HEK293T (cell line): ENCODE results near the gene MAPK8IP3.

Source experiments
- CTCF ChIA-PET: fragments of 350-600 bp; formaldehyde crosslinking; extraction: SDS; loops from one replicate; lab custom pipeline; 2021; ENCODE audit warnings: antibody characterized with exemption, inconsistent platforms; lab: Yijun Ruan, JAX
- POLR2A ChIA-PET: fragments of 350-600 bp; formaldehyde crosslinking; extraction: SDS; loops from one replicate; lab custom pipeline; 2020; ENCODE audit warnings: antibody characterized with exemption, inconsistent platforms; lab: Yijun Ruan, JAX
- DNase-seq: peaks from one replicate; pipeline ENCODE4 v3.0.0; 2012; ENCODE audit warnings: mixed read lengths; ENCODE audit errors: extremely low spot score
- ARNT ChIP-seq: fragments of 450-650 bp; IDR thresholded peaks from 2 replicates; pipeline ENCODE4 v1.6.1; 2017; ENCODE audit warnings: mild to moderate bottlenecking
- BHLHE40 ChIP-seq: fragments of 450-650 bp; IDR thresholded peaks from 2 replicates; pipeline ENCODE4 v1.6.1; 2016; ENCODE audit warnings: mild to moderate bottlenecking, moderate library complexity, borderline replicate concordance
- CTBP1 ChIP-seq: fragments of 450-650 bp; IDR thresholded peaks from 2 replicates; pipeline ENCODE4 v1.6.1; 2016; ENCODE audit warnings: borderline replicate concordance
- ELF4 ChIP-seq: fragments of 450-650 bp; IDR thresholded peaks from 2 replicates; pipeline ENCODE4 v1.6.1; 2017; ENCODE audit warnings: antibody characterized with exemption
- FOXA1 ChIP-seq: fragments of 450-650 bp; IDR thresholded peaks from 2 replicates; pipeline ENCODE4 v1.6.1; 2016; ENCODE audit warnings: mild to moderate bottlenecking
- FOXK2 ChIP-seq: fragments of 450-650 bp; IDR thresholded peaks from 2 replicates; pipeline ENCODE4 v1.6.1; 2016; ENCODE audit warnings: mild to moderate bottlenecking
- FOXM1 ChIP-seq: fragments of 450-650 bp; IDR thresholded peaks from 2 replicates; pipeline ENCODE4 v1.6.1; 2017; ENCODE audit warnings: mild to moderate bottlenecking, borderline replicate concordance
- HDGF ChIP-seq: fragments of 450-650 bp; IDR thresholded peaks from 2 replicates; pipeline ENCODE4 v1.6.1; 2017; ENCODE audit warnings: antibody characterized with exemption, borderline replicate concordance
- L3MBTL2 ChIP-seq: fragments of 450-650 bp; conservative IDR thresholded peaks from 2 replicates; pipeline ENCODE4 v1.6.1; 2016; ENCODE audit warnings: mild to moderate bottlenecking
- LEF1 ChIP-seq: fragments of 450-650 bp; IDR thresholded peaks from 2 replicates; pipeline ENCODE4 v1.6.1; 2017; ENCODE audit warnings: mild to moderate bottlenecking, borderline replicate concordance
- NFRKB ChIP-seq: fragments of 450-650 bp; IDR thresholded peaks from 2 replicates; pipeline ENCODE4 v1.6.1; 2016; ENCODE audit warnings: mild to moderate bottlenecking, moderate library complexity
- SP1 ChIP-seq: fragments of 450-650 bp; IDR thresholded peaks from 2 replicates; pipeline ENCODE4 v1.6.1; 2017
- SUZ12 ChIP-seq: fragments of 450-650 bp; IDR thresholded peaks from 2 replicates; pipeline ENCODE4 v1.6.1; 2016; ENCODE audit warnings: mild to moderate bottlenecking
- TARDBP ChIP-seq: fragments of 450-650 bp; IDR thresholded peaks from 2 replicates; pipeline ENCODE4 v1.6.1; 2016
- ZNF384 ChIP-seq: fragments of 450-650 bp; IDR thresholded peaks from 2 replicates; pipeline ENCODE4 v1.6.1; 2016
- TF ChIP-seq, protein P1 (sequence below): fragments of 450-650 bp; IDR thresholded peaks from 2 replicates; pipeline ENCODE4 v1.6.1; 2016

MAPK8IP3 gene

DNA sequence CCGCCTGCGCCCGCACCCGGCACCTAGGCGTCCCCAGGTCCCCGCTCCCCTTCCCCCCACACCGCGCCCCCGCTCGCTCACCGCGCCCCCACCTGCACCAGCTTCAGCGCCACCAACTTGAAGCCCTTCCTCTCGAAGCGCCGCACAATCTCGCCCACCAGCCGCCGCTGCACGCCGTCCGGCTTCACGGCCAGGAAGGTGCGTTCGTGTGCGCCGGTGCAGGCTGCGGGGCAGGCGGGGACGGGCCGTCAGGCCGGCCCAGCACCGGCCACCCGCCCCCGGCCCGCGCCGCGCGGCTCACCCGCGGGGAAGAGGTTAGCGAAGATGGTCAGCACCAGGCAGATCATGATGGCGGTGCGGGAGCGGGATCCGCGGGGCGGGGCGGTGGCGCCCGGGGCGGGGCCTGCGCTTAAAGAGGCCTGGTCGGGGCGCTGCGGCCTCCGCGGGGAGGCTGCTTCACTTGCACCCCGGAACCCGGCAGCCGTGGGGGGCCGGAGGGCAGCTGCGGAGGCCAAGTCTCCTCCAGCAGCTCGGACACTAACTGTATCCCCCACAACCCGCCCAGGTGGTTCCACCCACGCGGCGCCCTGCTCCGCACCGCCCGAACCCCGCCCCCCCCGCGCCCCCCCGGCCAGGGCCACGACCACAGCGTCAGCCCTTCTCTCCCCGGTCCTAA lies 65.3 kb downstream of the MAPK8IP3 start, which contains the start of gene NME3:
Gene NME3, minus strand, starts transcription at position 356 of the 676 bp plus-strand sequence. Its CDS starts 9 bp downstream, at position 347.
- ChIA-PET POLR2A (interaction anchor here (1.4 to 5.6 kb wide), 4 partner anchors 11 to 194 kb away, joined by 4 to 71 read pairs (median 12); partner anchors contain the start of genes MAPK8IP3, NUBP2, RPS2 and SPSB3), CTCF (interaction anchor here (0.6 to 1.5 kb wide), 2 partner anchors 48 to 65 kb away, joined by 3 read pairs; partner anchors contain the start of gene MAPK8IP3)
- DNase-seq, result peak; percentile 69
- TF ChIP-seq NFRKB, result no peak
- no peak for TF ChIP-seq LEF1
- TF ChIP-seq TARDBP, result no peak
- TF ChIP-seq BHLHE40, result no peak
- TF ChIP-seq HDGF, result no peak
- no peak for TF ChIP-seq ARNT
- TF ChIP-seq, protein P1, sequence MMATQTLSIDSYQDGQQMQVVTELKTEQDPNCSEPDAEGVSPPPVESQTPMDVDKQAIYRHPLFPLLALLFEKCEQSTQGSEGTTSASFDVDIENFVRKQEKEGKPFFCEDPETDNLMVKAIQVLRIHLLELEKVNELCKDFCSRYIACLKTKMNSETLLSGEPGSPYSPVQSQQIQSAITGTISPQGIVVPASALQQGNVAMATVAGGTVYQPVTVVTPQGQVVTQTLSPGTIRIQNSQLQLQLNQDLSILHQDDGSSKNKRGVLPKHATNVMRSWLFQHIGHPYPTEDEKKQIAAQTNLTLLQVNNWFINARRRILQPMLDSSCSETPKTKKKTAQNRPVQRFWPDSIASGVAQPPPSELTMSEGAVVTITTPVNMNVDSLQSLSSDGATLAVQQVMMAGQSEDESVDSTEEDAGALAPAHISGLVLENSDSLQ, result no peak
- TF ChIP-seq FOXA1, result no peak
- no peak for TF ChIP-seq SP1
- no peak for TF ChIP-seq ELF4

DNA sequence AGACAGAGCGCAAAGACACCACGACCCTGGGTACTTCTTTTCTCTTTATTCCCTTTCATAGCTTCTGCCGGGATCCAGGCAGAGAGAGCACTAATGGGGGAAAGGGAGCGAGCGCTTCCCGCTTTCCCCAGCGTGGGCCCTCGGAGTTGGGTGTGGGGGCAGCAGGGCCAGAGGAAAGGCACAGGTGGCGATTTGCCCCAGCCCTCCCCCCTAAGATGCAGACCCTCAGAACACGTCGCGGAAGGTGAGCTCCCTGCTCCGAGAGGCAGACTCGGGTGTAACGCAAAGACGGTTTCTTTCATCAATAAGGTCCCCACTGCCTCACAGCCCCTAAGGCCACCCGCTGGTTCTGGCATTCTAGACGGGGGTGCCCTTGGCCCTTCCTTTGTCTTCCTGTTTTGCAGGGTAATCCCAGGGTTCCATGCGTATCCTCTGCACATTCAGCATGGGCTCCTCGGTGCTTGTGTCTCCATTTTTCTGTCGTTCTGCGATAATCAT lies 65.9 kb downstream of the MAPK8IP3 start:
- no peak for DNase-seq
- TF ChIP-seq FOXM1 (no peak), L3MBTL2 (0 out of 2 replicates have a peak, but pooled peaks have one; percentile 38), ZNF384 (no peak), SUZ12 (no peak), LEF1 (no peak)
- CTCF ChIA-PET, result interaction anchor here (0.6 to 1.5 kb wide), 2 partner anchors 48 to 66 kb away, joined by 3 read pairs; partner anchors contain the start of gene MAPK8IP3
- POLR2A ChIA-PET, result interaction anchor here (1.2 to 5.6 kb wide), 5 partner anchors 10 to 193 kb away, joined by 3 to 71 read pairs (median 5); partner anchors contain the start of genes MAPK8IP3, NUBP2, RPS2 and SPSB3

DNA sequence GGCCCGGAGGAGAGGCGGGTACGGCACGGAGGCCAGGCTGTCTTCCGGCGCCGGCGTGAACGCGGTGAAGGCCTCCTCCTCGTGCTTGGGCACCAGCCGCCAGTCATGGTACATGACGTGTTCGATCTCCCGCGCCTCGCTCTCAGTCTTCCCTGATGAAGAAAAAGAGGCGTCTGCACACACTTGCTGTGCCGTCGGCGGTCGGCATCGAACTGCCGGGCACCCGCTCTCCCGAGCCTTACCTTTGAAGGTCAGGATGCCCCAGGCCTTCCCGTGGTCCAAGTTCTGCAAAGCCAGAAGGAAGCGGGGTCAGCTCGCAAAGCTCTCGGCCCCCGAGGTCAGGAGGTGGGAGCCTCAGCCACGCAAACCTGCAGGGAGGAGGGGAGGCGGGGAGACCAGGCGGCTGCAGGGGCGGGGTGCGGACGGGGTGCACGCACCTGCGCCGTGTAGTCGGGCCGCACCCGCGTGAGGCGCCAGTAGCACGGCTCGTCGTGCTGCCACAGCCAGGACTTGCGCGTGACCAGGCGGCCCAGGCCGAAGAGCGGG lies 66.4 kb downstream of the MAPK8IP3 start, which contains the start of gene EME2:
Gene EME2, plus strand, starts transcription at position 449 of the 546 bp plus-strand sequence. CDS start 418 bp downstream, outside the sequence.
- CTCF ChIA-PET, result interaction anchor here (0.6 to 1.5 kb wide), 3 partner anchors 10 to 926 kb away, joined by 3 read pairs; partner anchors contain the start of genes NUBP2 and SPSB3
- POLR2A ChIA-PET, result interaction anchor here (0.7 to 5.6 kb wide), 8 partner anchors 8 to 193 kb away, joined by 3 to 71 read pairs (median 4); partner anchors contain the start of genes MAPK8IP3, NUBP2, RPS2 and SPSB3
- TF ChIP-seq TARDBP, result no peak
- no peak for DNase-seq

DNA sequence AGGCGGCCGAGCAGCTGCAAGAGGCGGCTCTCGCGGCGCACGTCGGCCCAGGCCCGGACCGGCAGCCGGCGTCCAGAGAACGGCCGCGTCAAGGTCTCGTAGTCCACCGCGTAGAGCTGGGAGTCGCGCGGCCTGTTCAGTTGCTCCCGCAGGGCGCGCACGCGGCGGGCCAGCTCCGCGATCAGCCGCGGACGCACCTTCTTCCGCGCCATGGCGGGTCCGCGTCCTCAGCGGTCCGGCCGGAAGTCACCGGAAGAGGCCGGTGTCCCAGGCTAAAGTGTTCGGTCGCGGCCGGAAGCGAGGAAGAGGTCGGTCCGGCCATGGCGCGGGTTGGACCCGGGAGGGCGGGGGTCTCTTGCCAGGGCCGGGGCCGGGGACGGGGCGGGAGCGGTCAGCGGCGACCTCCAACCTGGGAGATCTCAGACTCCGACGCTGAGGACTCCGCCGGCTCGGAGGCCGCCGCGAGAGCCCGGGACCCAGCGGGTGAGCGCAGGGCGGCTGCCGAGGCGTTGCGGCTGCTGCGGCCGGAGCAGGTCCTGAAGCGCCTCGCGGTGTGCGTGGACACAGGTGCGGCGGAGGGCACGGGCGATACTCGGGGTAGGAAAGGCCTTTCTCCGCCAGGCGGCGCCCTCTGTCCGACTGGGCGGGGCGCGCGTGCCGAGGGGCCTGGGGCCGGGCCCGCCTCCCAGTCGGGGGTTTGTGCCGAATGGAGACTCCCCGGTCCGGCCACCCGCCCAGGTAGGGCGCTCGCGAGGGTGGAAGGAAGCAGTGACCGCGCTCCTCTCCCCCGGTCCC lies 67.1 kb downstream of the MAPK8IP3 start, which contains the start of gene MRPS34:
Gene MRPS34, minus strand, starts transcription at position 227 of the 795 bp plus-strand sequence. Its CDS starts 15 bp downstream, at position 212.
- ChIA-PET POLR2A (interaction anchor here (0.7 to 5.6 kb wide), 7 partner anchors 9 to 163 kb away, joined by 3 to 71 read pairs (median 5); partner anchors contain the start of genes MAPK8IP3, NUBP2 and SPSB3), CTCF (interaction anchor here (0.6 to 1.5 kb wide), 3 partner anchors 10 to 925 kb away, joined by 3 read pairs; partner anchors contain the start of genes NUBP2 and SPSB3)
- TF ChIP-seq ZNF384 (no peak), L3MBTL2 (peak; percentile 76), ARNT (0 out of 2 replicates have a peak, but pooled peaks have one; percentile 34), FOXK2 (no peak), FOXM1 (no peak), ELF4 (no peak; the same call in 1 of the 2 replicates), SP1 (no peak), SUZ12 (no peak), HDGF (no peak), CTBP1 (0 out of 2 replicates have a peak, but pooled peaks have one; percentile 22)
- TF ChIP-seq, protein P1, result no peak
- peak; percentile 78 for DNase-seq

DNA sequence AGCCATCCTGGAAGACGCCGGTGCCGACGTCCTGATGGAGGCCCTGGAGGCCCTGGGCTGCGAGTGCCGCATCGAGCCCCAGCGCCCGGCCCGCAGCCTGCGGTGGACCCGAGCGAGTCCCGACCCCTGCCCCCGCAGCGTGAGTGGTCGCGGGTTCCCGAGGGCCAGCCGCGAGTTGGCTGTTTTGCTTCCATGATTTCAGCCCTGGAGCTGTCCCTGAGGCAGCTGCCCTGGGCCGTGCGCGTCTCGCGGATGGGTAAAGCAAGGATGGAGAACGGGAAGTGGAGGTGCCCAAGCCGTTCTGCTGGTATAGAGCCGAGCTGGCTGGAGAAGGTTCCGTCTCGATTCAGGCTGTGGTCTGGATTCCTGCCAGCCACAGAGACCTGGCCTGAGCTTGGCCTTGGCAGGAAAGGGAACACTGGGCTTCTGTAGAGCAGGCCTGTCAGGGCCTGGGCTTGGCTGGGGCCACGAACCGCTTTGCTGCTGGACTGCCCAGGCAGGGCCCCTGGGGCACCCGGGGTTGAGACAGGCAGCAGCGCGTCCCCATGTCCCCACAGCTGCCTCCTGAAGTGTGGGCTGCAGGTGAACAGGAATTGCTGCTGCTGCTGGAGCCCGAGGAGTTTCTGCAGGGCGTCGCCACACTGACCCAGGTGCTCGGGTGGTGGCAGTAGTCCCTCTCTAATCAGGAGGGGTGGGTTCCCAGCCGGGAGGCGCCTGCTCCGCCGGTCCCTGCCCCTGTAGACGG lies 67.9 kb downstream of the MAPK8IP3 start:
- ChIA-PET CTCF (interaction anchor here (0.6 to 1.2 kb wide), 3 partner anchors 9 to 178 kb away, joined by 3 to 5 read pairs (median 4); partner anchors contain the start of genes NUBP2 and SPSB3), POLR2A (interaction anchor here (1.5 to 5.6 kb wide), 2 partner anchors 8 to 164 kb away, joined by 3 to 71 read pairs; partner anchors contain the start of genes NUBP2 and SPSB3)
- TF ChIP-seq, protein P1, result no peak
- TF ChIP-seq TARDBP (no peak), ELF4 (no peak), CTBP1 (no peak), SUZ12 (no peak)
- no peak for DNase-seq
